Lung (tissue), 12 donors: ENCODE measurements around the gene ZDHHC8. TPM values are rescaled to one million over a fixed set of nuclear protein-coding genes. Genes with fewer than 3 reads are reported as not detected.

Source experiments
- ATAC-seq: fragments of 200-7000 bp; cut with Tn5 transposase; one replicate; pipeline ENCODE4 v1.9.1; 2020; ENCODE audit warnings: moderate number of reproducible peaks; ENCODE audit not compliant: insufficient read depth, low FRiP score
- DNase-seq, 3 donors: peaks; one replicate each; pipeline ENCODE4 v3.0.0-alpha.2; 2013 to 2017
- H3K27ac ChIP-seq, 2 donors: one replicate each; pipeline ENCODE4 v1.5.1; 2013; ENCODE audit warnings: mild to moderate bottlenecking in 2 of 2, moderate library complexity in 2 of 2, control low read depth in 1 of 2, inconsistent platforms in 1 of 2, low read depth in 1 of 2, low read length in 1 of 2
- H3K27me3 ChIP-seq, 3 donors: one replicate each; pipeline ENCODE4 v1.5.1; 2013; ENCODE audit warnings: low read length in 2 of 3; ENCODE audit not compliant: control insufficient read depth in 3 of 3, insufficient read depth in 3 of 3
- H3K36me3 ChIP-seq, 4 donors: one replicate each; pipeline ENCODE4 v1.5.1; 2013; ENCODE audit warnings: low read length in 4 of 4, mild to moderate bottlenecking in 1 of 4, moderate library complexity in 1 of 4; ENCODE audit not compliant: control insufficient read depth in 4 of 4, insufficient read depth in 4 of 4
- H3K4me1 ChIP-seq, 5 donors: one replicate each; pipeline ENCODE4 v1.5.1; 2013; ENCODE audit warnings: low read length in 5 of 5, mild to moderate bottlenecking in 2 of 5, moderate library complexity in 1 of 5; ENCODE audit not compliant: control insufficient read depth in 5 of 5, insufficient read depth in 5 of 5
- H3K4me3 ChIP-seq: one replicate; pipeline ENCODE4 v1.5.1; 2013; ENCODE audit warnings: mild to moderate bottlenecking, control low read depth, moderate library complexity
- H3K9ac ChIP-seq, 2 donors: one replicate each; pipeline ENCODE4 v1.5.1; 2013; ENCODE audit warnings: low read length in 2 of 2, control low read depth in 1 of 2; ENCODE audit not compliant: insufficient read depth in 1 of 2
- H3K9me3 ChIP-seq, 4 donors: one replicate each; pipeline ENCODE4 v1.5.1; 2013; ENCODE audit warnings: low read length in 3 of 4, mild to moderate bottlenecking in 1 of 4, moderate library complexity in 1 of 4; ENCODE audit not compliant: control insufficient read depth in 4 of 4, insufficient read depth in 3 of 4
- CTCF ChIP-seq: IDR thresholded peaks from 2 replicates; pipeline ENCODE4 v1.5.1; 2012; ENCODE audit warnings: mild to moderate bottlenecking; ENCODE audit errors: control extremely low read depth, extremely low read depth
- WGBS, 2 donors: extraction: QIAGEN DNeasy Blood & Tissue Kit; methylation state at CpG; one replicate each; pipeline ENCODE4 v1.1.7; 2013; 5-methylcytosine and 5-hydroxymethylcytosine counted together
- polyA plus RNA-seq, 2 donors: library from polyadenylated mRNA; stranded (reverse); fragments of 200-250 nt; gene quantifications; one replicate each; pipeline ENCODE4 v1.2.1, GENCODE V29; 2013
- total RNA-seq, 2 donors: library from RNA; depleted of rRNA in 1 of 2; stranded (reverse); fragments of >200 nt in 1 of 2; gene quantifications; one replicate each; pipeline ENCODE4 v1.2.1, GENCODE V29; 2014 to 2021
- donor health status: control.
- donor health status: control.
- donor health status: Bipolar disorder and iron deficiency.
- donor health status: healthy.
- donor health status: DM: yes; HTN: yes; CAD: no.

ZDHHC8 gene
- total and polyA plus RNA-seq, 4 donors: 28.4 to 75.1 (median 35.5) TPM

GRCh38 chr22:20183823-20184222 lies 52.2 kb downstream of the ZDHHC8 start:
- no peaks in the 10 kb centered on the region for H3K27me3 ChIP-seq
- H3K27ac ChIP-seq: no peak overlapping the region
- TF ChIP-seq CTCF: no peak
- H3K4me3 ChIP-seq: no peak overlapping the region
- ATAC-seq (no peak), DNase-seq (no peak)
- H3K4me1 ChIP-seq: no peaks in the 10 kb centered on the region
- no peaks in the 10 kb centered on the region for H3K9me3 ChIP-seq
- no peak overlapping the region for H3K9ac ChIP-seq
- WGBS, 2 donors: 67 to 82% methylated on average over 6 of the region's 6 CpGs
- no peaks in the 10 kb centered on the region for H3K36me3 ChIP-seq

- Histone ChIP-seq H3K27ac (no peak overlapping the region), H3K9me3 (no peaks in the 10 kb centered on the region), H3K4me3 (no peak overlapping the region), H3K27me3 (no peaks in the 10 kb centered on the region), H3K4me1 (no peaks in the 10 kb centered on the region), H3K9ac (no peak overlapping the region), H3K36me3 (no peaks in the 10 kb centered on the region)
- 84 to 92% methylated on average over 18 of the region's 18 CpGs for WGBS, 2 donors
- ATAC-seq (no peak), DNase-seq (no peak)
- TF ChIP-seq CTCF: no peak
Observed at GRCh38 chr22:20184501-20185165, 53.0 kb downstream of the ZDHHC8 start.

GRCh38 chr22:20185750-20186149 lies 54.1 kb downstream of the ZDHHC8 start:
- no peak overlapping the region for H3K4me3 ChIP-seq
- no peak for ATAC-seq
- DNase-seq: no peak
- H3K9me3 ChIP-seq: no peaks in the 10 kb centered on the region
- no peak overlapping the region for H3K9ac ChIP-seq
- no peak for TF ChIP-seq CTCF
- H3K4me1 ChIP-seq: no peaks in the 10 kb centered on the region
- 79 to 83% methylated on average over 6 of the region's 6 CpGs for WGBS, 2 donors
- H3K27me3 ChIP-seq: no peaks in the 10 kb centered on the region
- no peaks in the 10 kb centered on the region for H3K36me3 ChIP-seq
- no peak overlapping the region for H3K27ac ChIP-seq
